Activated T-cell treated with anti-CD3 and anti-CD28 coated beads, Interleukin-2, amount 50 U/mL, for 1 hour (primary cell): ENCODE measurements around the gene MT3.
"Not testable (repeated sequence)": the region's sequence is repeated elsewhere in the genome, so short reads cannot be mapped to it uniquely, and the experiment has no call there.

Source experiments
- DNase-seq: peaks from one replicate; pipeline ENCODE4 v3.0.0-alpha.2; 2020

MT3 gene

GRCh38 chr16:56610017-56610608, 20.8 kb downstream of the MT3 start:
- peak; percentile 55 for DNase-seq

- no peak for DNase-seq
Measured at GRCh38 chr16:56610609-56611111, 21.3 kb downstream of the MT3 start.

GRCh38 chr16:56611281-56611833, 22.0 kb downstream of the MT3 start:
- no peak for DNase-seq

- DNase-seq = no peak
Measured at GRCh38 chr16:56613706-56614105, 24.4 kb downstream of the MT3 start.

GRCh38 chr16:56614549-56614991, 25.2 kb downstream of the MT3 start:
- no peak for DNase-seq

GRCh38 chr16:56615353-56615752, 26.0 kb downstream of the MT3 start:
- no peak for DNase-seq

- DNase-seq = no peak
Measured at GRCh38 chr16:56616608-56617211, 27.4 kb downstream of the MT3 start.

- peak; percentile 53 for DNase-seq
Measured at GRCh38 chr16:56617212-56618085, 28.1 kb downstream of the MT3 start.

GRCh38 chr16:56618138-56618537, 28.8 kb downstream of the MT3 start:
- no peak for DNase-seq

- DNase-seq = no peak
Measured at GRCh38 chr16:56620339-56620897, 31.1 kb downstream of the MT3 start.

- DNase-seq = not testable (repeated sequence)
Measured at GRCh38 chr16:56621665-56622445, 32.5 kb downstream of the MT3 start.

GRCh38 chr16:56623184-56623583, 33.9 kb downstream of the MT3 start:
- DNase-seq = not testable (repeated sequence)

- DNase-seq = no peak
Measured at GRCh38 chr16:56623637-56624036, 34.3 kb downstream of the MT3 start.

GRCh38 chr16:56625140-56625942, 36.0 kb downstream of the MT3 start, which contains the start of gene MT1E:
Gene MT1E, plus strand, starts transcription at chr16:56625781. Its CDS starts 71 bp downstream, at chr16:56625852.
- DNase-seq = peak; percentile 58

GRCh38 chr16:56625943-56626654, 36.8 kb downstream of the MT3 start:
- no peak for DNase-seq

GRCh38 chr16:56626685-56627084, 37.4 kb downstream of the MT3 start:
- no peak for DNase-seq

GRCh38 chr16:56628486-56629350, 39.4 kb downstream of the MT3 start:
- no peak for DNase-seq

- no peak for DNase-seq
Measured at GRCh38 chr16:56629531-56629930, 40.2 kb downstream of the MT3 start.

- DNase-seq = no peak
Measured at GRCh38 chr16:56630134-56630533, 40.8 kb downstream of the MT3 start.
